Peyer's patch (tissue), 4 donors: ENCODE measurements around the gene CHST3. TPM values are rescaled to one million over a fixed set of nuclear protein-coding genes. Genes with fewer than 3 reads are reported as not detected.

Source experiments
- DNase-seq, 3 donors: peaks; one replicate each; pipeline ENCODE4 v3.0.0-alpha.2; 2017 to 2019
- H3K27ac ChIP-seq, 4 donors: fragments of 200-600 bp; sonication (generic); one replicate each; pipeline ENCODE4 v1.5.1; 2016 to 2019
- H3K27me3 ChIP-seq, 2 donors: fragments of 200-600 bp; sonication (generic); one replicate each; pipeline ENCODE4 v1.5.1; 2019
- H3K36me3 ChIP-seq, 3 donors: fragments of 200-600 bp; sonication (generic); one replicate each; pipeline ENCODE4 v1.5.1; 2016 to 2019
- H3K4me1 ChIP-seq, 4 donors: fragments of 200-600 bp; sonication (generic); one replicate each; pipeline ENCODE4 v1.5.1; 2016 to 2019
- H3K4me3 ChIP-seq, 4 donors: fragments of 200-600 bp; sonication (generic); 1 replicate in 3 of 4; 2 replicates in 1 of 4; pipeline ENCODE4 v1.5.1; 2016 to 2019; ENCODE audit warnings: mild to moderate bottlenecking in 1 of 4
- H3K9me3 ChIP-seq, 4 donors: fragments of 200-600 bp; sonication (generic); one replicate each; pipeline ENCODE4 v1.5.1; 2016 to 2019; ENCODE audit warnings: mild to moderate bottlenecking in 1 of 4
- POLR2A ChIP-seq, 2 donors: fragments of 450-650 bp; IDR thresholded peaks; one replicate each; pipeline ENCODE4 v1.5.1; 2017; ENCODE audit warnings: antibody characterized with exemption in 2 of 2, mild to moderate bottlenecking in 2 of 2, moderate library complexity in 2 of 2
- total RNA-seq, 4 donors: library from RNA; depleted of rRNA; stranded (reverse); fragments of >200 nt; gene quantifications; one replicate each; pipeline ENCODE4 v1.1.0, GENCODE V29; 2016
- TF ChIP-seq, protein P1 (sequence below), 6 experiments: fragments of 450-650 bp in 4 of 6; fragments of 200-600 bp in 2 of 6; sonication (generic) in 1 of 6; IDR thresholded peaks; one replicate each; pipeline ENCODE4 v1.5.1; 2017 to 2019; ENCODE audit warnings: antibody characterized with exemption in 6 of 6, mild to moderate bottlenecking in 3 of 6, moderate library complexity in 1 of 6

The CHST3 gene
- total RNA-seq, 4 donors from 2014 or later, result 0.88 to 9.1 (median 3.0) TPM

DNA sequence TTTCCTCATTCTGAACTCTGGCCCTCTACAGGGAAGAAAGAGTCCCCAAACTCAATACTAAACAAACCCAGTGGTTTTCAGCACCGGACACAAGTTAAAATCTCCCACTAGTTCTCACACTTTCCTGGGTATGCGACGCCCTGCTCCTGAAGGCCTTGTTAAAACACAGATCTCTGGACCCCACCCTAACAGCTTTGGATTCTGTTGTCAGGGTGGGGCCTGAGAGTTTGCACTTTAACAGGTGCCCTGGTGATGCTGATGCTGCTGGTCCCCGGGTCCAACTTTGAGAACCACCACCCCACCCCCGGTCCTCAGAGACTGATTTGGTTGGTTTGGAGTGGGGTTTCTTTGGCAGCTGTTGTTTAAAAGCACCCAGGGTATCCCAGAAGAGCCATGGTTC is 61.6 kb downstream of the CHST3 start:
- Histone ChIP-seq H3K27ac (no peak overlapping the region), H3K27me3 (no peaks in the 10 kb centered on the region), H3K9me3 (no peaks in the 10 kb centered on the region), H3K4me3 (no peak overlapping the region), H3K36me3 (no peaks in the 10 kb centered on the region), H3K4me1 (peaks cover 0 to 12% (median 1%) of the 10 kb centered on the region in 4 donors)
- no peak for DNase-seq
- no peak for TF ChIP-seq POLR2A (IDR thresholded peaks at IDR 0.05)
- TF ChIP-seq, protein P1, sequence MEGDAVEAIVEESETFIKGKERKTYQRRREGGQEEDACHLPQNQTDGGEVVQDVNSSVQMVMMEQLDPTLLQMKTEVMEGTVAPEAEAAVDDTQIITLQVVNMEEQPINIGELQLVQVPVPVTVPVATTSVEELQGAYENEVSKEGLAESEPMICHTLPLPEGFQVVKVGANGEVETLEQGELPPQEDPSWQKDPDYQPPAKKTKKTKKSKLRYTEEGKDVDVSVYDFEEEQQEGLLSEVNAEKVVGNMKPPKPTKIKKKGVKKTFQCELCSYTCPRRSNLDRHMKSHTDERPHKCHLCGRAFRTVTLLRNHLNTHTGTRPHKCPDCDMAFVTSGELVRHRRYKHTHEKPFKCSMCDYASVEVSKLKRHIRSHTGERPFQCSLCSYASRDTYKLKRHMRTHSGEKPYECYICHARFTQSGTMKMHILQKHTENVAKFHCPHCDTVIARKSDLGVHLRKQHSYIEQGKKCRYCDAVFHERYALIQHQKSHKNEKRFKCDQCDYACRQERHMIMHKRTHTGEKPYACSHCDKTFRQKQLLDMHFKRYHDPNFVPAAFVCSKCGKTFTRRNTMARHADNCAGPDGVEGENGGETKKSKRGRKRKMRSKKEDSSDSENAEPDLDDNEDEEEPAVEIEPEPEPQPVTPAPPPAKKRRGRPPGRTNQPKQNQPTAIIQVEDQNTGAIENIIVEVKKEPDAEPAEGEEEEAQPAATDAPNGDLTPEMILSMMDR (IDR thresholded peaks at IDR 0.05), result no peak

DNA sequence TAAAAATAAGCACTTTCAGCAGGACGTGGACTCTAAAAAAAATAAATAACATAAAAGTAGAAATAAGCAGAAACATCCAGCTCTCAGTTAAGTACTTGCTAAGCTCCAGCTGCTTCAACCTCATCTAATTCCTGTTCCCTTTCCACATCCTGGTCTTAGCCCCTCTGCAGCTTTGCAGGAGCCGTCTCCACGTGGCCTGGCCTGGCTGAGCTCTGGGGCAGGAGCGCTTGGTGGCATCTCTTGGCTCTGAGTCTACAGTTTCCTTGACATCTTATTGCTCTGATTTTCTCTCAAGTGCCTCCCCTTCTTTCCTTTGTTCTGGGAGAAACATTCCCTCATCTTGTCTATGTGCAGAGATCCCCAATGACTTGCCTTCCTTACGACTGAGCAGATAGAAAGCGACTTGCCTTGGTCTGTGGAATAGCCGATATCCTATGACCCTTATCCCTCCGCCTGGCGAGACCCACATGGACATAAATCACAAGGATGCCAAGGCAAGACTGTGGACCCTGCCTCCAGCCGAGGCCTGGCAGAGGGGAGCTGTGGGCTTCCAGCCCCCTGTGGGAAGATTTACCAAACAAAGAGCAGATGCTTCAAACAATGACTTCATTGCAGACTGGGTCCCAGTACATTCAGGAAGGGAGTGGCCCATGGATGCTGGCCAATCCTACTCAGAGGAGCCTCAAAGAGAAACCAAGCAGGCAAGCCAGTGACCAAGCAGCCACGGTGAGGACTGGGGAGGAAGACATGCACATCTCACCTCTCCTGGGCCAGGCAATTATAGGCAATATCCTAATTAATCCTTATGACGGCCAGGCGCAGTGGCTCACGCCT is 62.3 kb downstream of the CHST3 start:
- H3K9me3 ChIP-seq, result no peaks in the 10 kb centered on the region
- peak overlapping the region in 2 of 4 donors; percentile 21 to 32 for H3K27ac ChIP-seq
- H3K4me1 ChIP-seq, result peaks cover 0 to 12% (median 1%) of the 10 kb centered on the region in 4 donors
- no peaks in the 10 kb centered on the region for H3K27me3 ChIP-seq
- peak in 1 of 3 donors; percentile 73 for DNase-seq
- TF ChIP-seq POLR2A (IDR thresholded peaks at IDR 0.05), result no peak
- TF ChIP-seq, protein P1 (IDR thresholded peaks at IDR 0.05), result no peak
- no peak overlapping the region for H3K4me3 ChIP-seq
- no peaks in the 10 kb centered on the region for H3K36me3 ChIP-seq

DNA sequence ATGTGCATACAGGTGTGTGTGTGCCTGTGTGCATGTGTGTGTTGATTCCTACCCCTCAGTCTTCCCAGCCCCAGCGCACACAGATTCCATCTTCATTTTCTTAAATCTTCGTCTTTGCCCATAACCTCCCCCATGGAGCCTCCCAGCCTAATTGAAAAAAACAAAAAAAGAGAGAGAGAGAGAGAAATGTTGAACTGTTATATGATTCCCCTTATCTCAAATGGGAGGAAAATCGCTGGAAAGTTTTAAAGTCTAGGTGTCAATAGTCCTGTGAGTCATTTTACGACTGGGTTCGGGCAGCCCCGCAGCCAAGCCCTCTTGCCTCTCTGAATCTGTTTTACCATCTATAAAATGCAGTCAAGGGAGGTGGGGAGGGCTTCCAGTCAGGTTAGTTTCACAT is 63.3 kb downstream of the CHST3 start:
- DNase-seq, result peak in 1 of 3 donors; percentile 58
- Histone ChIP-seq H3K36me3 (no peaks in the 10 kb centered on the region), H3K27me3 (no peaks in the 10 kb centered on the region), H3K4me1 (peaks cover 0 to 12% (median 1%) of the 10 kb centered on the region in 4 donors), H3K4me3 (no peak overlapping the region), H3K27ac (peak overlapping the region in 2 of 4 donors; percentile 32 to 58), H3K9me3 (no peaks in the 10 kb centered on the region)
- TF ChIP-seq, protein P1 (IDR thresholded peaks at IDR 0.05), result no peak
- no peak for TF ChIP-seq POLR2A (IDR thresholded peaks at IDR 0.05)

DNA sequence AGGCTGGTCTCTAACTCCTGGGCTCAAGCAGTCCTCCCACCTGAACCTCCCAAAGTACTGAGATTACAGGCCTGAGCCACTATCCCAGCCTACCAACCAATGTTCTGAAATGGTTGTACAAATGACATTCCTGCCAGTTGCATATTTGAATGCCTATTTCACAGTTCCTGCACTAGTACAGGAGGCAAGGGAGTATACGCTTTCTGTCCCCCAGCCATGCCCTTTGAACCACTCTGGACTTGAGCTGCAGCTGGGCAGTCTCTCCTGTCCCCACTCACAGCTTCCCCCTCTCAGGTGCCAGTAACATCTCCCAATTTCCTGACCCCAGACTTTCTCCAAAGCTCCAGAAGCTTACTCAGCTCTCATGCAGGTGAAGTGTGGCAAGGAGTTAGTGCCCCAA is 65.2 kb downstream of the CHST3 start:
- DNase-seq, result no peak
- H3K4me1 ChIP-seq, result peaks cover 0 to 12% (median 1%) of the 10 kb centered on the region in 4 donors
- H3K36me3 ChIP-seq, result no peaks in the 10 kb centered on the region
- TF ChIP-seq, protein P1 (IDR thresholded peaks at IDR 0.05), result no peak
- TF ChIP-seq POLR2A (IDR thresholded peaks at IDR 0.05), result no peak
- H3K27me3 ChIP-seq, result no peaks in the 10 kb centered on the region
- no peak overlapping the region for H3K4me3 ChIP-seq
- H3K9me3 ChIP-seq, result no peaks in the 10 kb centered on the region
- no peak overlapping the region for H3K27ac ChIP-seq

DNA sequence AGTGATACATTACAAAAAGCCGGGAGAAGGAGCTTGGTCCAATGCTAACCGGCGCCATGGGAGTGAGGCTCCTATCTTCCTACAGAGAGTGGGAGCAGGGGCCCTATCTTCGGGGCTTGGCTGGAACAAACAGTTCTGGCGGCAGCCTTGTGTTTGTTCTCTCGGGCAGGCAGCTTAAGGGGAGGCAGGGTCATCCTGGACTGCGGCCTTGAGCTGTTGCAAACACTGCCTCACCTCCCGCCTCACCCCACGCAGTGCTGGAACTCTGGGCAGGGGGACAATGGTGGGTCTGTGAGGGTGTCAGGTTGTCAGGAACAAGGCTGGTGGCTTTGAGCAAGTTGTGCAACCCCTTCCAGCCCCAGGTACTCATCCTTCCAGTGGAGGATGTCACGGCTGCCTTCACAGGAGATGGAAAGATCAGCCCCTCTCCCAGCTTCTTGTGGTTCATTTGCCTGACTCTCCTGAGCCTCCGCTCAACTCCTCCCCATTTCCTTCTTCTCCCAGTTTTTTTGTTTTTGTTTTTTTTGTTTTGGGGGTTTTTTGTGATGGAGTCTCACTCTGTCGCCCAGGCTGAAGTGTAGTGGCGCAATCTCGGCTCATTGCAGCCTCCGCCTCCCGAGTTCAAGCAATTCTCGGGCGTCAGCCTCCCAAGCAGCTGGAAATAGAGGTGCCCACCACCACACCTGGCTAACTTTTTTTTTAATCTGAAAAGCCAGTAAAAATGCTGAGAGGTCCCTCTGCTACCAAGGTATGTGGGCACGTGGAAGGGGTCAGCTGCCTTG is 66.8 kb downstream of the CHST3 start:
- no peak for TF ChIP-seq POLR2A (IDR thresholded peaks at IDR 0.05)
- TF ChIP-seq, protein P1 (IDR thresholded peaks at IDR 0.05), result no peak
- Histone ChIP-seq H3K4me3 (no peak overlapping the region), H3K27ac (peak overlapping the region in 2 of 4 donors; percentile 43 to 55), H3K4me1 (peaks cover 0 to 12% (median 1%) of the 10 kb centered on the region in 4 donors), H3K9me3 (no peaks in the 10 kb centered on the region), H3K27me3 (no peaks in the 10 kb centered on the region), H3K36me3 (no peaks in the 10 kb centered on the region)
- peak in 1 of 3 donors; percentile 52 for DNase-seq
